HG02759 (cell line): ENCODE results near the gene ARL4D.
"Not testable (repeated sequence)": the region's sequence is repeated elsewhere in the genome, so short reads cannot be mapped to it uniquely, and the experiment has no call there.

ENCODE experiments used
- ATAC-seq: cut with Tn5 transposase; IDR thresholded peaks from one replicate; pipeline ENCODE4 v1.9.1; 2021; ENCODE audit warnings: mild to moderate bottlenecking, moderate library complexity; ENCODE audit not compliant: unreplicated experiment

Gene ARL4D

GRCh38 chr17:43419375-43419882 is 20.6 kb downstream of the ARL4D start:
- ATAC-seq: not testable (repeated sequence)

DNA sequence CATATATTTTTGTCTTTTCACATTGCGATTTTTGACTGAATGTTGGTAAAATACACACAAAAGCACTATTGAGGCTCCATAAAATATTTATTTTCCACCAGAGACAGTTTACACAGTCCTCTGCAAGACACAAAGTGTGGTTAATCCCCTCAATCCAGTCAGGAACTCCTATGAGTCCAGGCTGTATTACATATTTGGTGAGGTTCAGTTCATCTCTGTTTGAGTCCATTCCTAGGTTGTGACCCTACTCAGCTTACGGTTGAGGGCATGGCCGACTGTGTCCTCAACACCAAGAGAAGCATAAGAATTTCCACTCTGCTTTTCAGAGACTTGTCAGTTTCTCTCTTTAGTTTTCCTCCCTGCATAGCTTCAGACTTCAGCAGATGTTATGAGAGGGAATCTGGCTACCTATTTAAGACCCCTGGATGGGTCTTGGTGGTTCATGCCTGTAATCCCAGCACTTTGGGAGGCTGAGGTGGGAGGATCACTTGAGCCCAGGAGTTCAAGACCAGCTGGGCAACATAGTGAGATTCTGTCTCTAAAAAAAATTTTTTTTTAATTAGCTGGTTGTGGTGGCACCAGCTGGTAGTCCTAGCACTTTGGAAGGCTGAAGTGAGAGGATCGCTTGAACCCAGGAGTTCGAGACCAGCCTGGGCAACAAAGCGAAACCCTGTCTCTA is 25.1 kb downstream of the ARL4D start:
- ATAC-seq: no peak

DNA sequence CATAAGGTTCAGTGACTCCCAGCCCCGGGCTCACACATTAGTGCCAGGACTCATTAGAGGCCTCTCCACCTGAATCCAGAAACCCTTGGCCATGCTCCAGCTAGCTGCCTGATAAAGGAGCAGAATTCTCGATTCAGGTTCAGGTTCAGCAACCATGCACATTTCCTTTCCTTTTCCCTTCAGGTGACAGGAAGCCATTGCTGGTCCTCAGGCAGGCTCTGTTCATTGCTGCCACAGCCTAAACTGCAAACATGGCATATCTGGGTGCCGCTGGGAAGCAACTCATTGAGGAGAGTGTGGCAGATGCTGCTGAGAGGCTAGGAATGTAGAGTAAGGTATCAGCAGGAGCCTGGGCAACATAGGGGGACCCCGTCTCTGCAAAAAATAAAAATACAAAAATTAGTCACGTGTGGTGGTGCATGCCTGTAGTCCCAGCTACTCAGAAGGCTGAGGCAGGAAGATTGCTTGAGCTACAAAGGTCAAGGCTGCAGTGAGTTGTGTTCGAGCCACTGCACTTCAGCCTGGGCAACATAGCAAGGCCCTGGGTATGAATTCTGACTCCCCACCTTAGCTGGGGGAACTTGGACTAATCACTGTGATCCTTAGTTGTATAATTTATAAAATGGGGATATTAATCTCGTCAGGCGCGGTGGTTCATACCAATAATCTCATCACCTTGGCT is 28.7 kb downstream of the ARL4D start:
- ATAC-seq: no peak

DNA sequence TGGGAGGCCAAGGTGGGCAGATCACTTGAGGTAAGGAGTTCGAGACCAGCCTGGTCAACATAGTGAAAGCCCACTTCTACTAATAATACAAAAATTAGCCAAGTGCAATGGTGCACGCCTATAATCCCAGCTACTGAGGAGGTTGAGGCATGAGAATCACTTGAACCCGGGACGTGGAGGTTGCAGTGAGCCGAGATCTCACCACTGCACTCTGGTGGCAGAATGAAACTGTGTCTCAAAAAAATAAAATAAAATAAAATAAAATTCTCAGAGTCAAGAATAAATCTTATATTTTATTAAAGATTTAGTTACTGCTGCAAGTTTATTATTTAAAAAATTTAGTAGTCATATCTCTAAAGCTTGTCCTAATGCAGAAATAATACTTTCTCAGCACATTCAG is 29.7 kb downstream of the ARL4D start:
- ATAC-seq: no peak

DNA sequence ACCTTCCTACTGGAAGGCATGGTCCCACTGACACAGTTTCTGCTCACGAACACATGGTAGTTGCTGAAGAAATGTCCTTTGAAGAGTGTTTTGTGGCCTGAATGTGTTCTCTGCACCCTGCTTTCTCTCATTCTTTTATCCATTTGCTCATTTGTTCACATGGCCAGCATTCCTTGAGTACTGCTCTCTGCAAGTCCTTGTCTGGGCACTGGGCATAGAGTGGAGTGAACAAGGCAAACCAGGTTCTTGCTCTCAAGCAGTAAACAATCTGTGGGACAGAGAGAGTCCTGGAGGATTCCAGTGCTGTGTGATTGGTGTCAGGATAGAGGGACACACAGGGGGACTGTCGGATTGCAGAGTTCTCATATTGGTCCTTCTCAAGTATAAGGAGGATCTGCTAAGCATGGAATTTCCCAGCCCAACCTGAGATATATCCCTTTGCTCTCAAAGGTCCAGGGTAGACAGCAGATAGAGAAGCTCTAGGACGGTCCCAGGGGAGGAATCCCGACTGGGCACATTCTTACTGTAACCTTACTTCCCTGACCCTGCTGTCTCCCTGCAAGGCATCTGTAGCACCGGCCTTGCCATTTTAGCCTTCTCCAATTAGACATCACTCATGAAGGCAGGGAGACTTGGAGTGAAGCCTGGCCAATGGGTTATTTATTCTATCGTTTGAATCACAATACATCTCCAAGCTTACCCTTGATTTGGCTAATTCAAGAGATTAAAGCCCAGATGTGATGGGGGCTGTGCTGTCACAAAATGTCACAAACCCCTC is 32.3 kb downstream of the ARL4D start:
- no peak for ATAC-seq

DNA sequence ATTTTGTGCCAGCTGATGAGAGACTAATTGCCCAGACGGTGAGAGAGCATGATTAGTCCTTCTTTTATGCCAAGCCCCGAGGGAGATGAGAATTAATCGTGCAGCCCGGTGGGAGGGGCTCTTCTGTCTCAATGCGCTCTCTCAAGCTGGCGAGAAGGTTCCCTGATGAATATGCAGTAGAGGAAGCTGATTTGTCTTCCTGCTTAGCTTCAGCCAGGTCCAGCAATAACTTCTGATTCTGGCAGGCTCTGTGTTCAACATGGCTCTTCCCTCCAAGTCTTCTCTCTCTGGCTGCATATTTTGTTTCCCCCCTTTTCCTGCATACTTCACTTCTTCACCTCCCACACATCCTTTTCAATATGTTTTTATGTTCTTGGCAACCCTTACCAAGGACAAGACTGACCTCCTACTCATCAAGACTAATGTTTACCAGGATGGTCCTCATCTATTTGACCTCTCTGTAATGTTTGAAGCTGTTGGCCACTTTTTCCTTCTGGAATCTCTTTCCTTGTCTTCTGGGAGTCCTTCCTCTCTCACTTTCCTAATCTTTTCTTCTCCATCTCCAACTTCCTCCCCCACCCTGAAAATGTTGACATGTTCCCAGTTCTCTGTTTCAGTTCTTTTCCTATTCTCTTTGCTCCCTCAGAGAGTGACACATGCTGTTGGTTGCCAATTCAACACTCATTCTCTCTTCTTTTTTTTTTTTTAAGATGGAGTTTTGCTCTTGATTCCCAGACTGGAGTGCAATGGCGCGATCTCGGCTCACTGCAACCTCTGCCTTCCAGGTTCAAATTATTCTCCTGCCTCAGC is 33.1 kb downstream of the ARL4D start:
- ATAC-seq: no peak

DNA sequence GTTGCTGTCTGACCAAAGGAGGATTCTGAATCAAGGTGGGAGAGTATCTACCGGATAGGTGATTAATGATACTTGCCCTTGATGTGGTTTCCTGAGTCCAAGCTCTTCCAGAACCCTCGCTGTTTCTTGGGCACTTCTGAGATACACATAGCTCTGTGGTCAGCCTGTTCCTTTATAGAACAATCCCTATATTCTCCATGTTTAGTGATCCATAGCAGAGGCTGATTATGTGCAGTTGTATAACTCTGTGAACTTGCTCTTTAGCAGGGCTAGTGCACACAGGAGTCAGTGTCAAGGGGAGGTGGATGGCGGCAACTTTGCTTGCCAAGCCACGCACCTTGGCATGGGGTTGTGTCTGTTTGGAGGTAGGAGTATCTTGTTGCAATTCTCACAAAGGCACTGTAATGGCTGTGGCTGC is 36.1 kb downstream of the ARL4D start:
- ATAC-seq: no peak

DNA sequence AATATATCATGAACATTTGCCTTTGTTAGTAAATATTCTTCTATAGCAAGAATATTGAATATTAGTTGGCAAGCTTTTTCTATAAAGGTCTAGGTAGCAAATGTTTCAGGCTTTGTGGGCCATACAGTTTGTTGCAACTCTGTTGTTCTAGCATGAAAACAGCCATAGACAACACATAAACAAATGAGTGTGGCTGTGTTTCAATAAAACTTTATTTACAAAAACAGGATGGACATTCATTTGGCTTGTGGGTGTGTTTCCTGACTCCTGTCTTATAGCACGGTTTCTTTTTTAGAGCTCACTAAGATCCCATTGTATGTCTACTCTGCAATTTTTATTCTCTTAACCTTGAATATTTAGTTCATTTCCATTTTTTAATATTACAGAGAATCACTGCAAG is 39.0 kb downstream of the ARL4D start:
- ATAC-seq: no peak

DNA sequence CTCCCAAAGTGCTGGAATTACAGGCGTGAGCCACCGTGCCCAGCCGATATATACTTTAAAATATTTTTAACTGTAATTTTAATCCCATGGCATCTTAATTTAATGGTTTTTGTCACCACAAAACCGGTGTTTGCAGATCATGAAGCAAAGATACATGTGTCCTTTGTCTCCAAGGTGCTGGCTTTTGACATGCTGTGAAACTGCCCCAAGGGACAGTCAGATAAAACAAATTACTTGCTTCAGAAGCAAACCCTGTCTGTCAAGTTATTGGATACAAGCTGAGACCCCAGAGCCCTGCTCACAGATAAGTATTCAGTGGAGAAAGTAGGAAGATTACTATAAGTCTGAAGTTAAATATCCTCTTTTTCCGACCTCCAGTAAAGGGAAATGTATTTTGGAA is 39.8 kb downstream of the ARL4D start:
- no peak for ATAC-seq

DNA sequence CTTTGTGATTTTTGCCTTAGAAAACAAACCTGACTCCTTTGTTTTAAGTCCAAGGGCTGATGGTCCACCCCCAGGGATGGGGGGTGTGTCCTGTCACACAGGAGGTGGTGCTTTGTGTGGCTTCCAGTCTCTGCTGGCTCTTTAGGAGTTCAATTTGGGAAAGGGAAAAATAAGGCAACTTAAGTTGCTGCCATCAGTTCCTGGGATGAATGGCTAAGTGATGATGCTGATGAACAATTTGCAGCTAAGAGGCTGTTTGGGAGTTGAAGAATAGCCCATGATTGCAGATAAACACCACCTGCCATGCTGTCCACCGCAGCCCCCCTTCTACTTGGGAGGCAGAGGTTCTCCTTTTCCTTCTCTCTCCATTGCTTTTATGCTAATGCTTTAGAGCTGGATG is 40.2 kb downstream of the ARL4D start:
- ATAC-seq: no peak

GRCh38 chr17:43442711-43443110 is 43.9 kb downstream of the ARL4D start:
- no peak for ATAC-seq

DNA sequence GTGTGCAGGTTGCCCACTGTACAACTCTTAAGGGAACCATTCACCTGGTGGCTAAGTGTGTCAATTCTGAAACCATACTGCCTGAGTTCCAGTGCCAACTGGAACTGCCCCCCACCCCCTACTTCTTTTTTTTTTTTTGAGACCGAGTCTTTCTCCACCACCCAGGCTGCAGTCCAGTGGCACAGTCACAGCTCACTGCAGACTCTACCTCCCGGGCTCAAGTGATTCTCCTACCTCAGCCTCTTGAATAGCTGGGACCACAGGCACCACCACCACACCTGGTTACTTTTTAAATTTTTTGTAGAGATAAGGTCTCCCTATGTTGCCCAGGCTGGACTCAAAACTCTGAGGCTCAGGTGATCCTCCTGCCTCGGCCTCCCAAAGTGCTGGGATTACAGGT is 44.6 kb downstream of the ARL4D start:
- ATAC-seq: no peak

DNA sequence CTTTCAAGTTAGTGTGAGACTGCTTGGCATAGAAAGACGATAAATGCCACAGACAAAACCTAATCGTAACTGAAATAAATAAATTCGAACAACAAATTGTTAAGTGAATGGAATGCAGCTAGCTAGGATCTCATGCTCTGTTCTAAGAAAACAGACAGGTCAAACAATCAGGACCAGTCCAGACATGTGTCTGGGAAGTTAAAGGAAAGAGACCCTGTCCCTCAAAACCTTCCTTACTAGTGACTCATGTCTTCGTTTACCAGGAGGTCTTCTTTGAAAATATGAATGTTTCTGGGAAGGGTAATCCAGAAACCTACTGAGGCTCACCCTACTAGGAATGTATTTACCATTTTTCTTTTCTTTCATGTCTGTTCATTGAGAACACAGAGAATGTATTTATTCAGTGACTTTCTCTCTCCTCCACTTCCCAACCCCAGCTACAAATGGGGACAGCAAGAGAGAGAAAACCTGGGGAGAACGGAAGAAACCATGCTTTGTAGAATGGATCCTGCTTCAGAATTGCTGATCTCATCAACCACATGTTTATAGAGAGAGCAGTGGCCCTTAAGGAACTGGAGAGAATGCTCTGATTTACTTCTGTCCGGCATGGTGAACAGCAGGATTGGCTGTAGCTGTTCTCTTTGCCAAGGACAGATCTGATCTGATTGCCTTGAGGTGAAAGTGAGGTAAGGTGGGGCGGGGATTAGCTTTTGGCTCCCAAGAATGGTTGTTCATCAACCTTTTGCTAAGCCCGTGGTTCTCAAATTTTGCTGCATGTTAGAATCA is 45.6 kb downstream of the ARL4D start:
- ATAC-seq: no peak

DNA sequence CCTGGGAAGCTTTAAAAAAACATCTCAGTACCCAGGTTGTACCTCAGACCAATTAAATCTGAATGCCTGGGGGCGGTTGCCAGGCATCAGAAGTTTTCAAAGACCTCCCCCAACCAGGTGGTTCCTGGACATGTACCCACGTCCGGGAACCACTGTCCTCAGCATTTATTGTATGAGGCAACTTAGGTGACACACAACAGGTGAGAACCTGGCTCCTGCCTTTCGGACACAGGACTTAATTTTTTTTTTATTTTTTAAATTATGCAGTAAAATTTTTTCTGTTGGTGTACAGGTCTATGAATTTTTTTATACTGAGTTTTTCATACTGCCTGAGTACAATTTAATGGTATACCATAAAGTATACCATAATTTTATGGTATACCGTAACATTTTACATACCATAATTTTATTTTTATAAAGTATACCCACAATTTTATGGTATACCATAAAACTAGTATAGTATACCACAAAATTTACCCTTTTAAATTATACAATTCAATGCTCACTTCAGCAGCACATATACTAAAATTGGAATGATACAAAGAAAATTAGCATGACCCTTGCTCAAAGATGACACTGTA is 46.3 kb downstream of the ARL4D start:
- ATAC-seq: no peak

DNA sequence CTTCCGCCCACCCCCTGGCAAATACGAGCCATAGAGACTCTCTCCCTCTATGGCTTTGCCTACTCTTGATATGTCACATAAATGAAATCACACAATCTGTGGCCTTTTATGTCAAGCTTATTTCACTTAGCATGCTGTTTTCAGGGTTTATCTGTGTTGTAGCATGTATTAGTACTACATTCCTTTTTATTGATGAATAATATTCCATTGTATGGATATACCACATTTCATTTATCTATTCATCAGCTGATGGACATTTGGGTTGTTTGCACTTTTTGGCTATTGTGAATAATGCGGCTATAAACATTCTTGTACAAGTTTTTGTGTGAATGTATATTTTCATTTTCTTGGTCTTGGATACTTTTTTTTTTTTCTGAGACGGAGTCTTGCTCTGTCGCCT is 48.0 kb downstream of the ARL4D start:
- ATAC-seq: no peak

DNA sequence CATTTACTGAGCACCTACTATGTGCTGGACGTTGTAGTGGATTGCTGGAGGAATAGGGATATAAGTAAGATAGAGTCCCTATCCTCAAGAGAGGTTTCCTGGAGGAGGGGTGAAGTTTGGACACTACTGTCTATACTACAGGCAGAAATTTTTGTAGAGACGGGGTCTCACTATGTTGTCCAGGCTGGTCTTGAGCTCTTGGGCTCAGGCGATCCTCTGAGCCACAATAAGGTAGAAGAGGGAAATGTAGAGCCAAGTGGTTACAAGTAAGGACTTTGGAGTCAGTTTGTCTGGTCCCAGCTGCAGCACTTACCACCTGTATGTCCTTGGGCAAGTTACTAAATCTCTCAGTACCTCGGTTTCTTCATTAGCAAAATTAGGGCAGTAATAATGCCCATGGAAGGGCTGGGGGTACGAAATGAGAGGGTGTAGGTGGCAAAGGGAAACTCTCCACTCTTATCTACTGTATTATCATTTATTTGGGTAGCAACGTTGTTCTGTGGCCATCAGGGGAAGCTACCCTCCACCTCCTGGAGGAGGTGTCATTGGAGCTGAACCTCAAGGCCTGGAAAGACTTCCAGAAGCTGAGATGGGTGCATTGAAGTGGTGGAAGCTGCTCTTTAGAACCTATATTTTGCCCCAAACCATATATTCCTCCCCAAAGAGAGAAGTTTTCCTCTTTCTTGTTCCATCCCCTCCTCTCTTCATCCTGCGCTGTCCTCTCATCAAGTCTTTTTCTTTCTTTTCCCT is 50.1 kb downstream of the ARL4D start:
- no peak for ATAC-seq

- no peak for ATAC-seq
These were observed 50.9 kb downstream of the ARL4D start for GRCh38 chr17:43449470-43450248.
